GM19099 (cell line): ENCODE results near the gene RGS13.

Source experiments
- POLR2A ChIP-seq: IDR thresholded peaks from 3 replicates; pipeline ENCODE4 v1.6.1; 2011; ENCODE audit warnings: low read depth; ENCODE audit not compliant: insufficient read length; ENCODE audit errors: extremely low read depth

The RGS13 gene

GRCh38 chr1:192609110-192610079 lies 26.6 kb upstream of the RGS13 start:
- peak; percentile 58 for TF ChIP-seq POLR2A

DNA sequence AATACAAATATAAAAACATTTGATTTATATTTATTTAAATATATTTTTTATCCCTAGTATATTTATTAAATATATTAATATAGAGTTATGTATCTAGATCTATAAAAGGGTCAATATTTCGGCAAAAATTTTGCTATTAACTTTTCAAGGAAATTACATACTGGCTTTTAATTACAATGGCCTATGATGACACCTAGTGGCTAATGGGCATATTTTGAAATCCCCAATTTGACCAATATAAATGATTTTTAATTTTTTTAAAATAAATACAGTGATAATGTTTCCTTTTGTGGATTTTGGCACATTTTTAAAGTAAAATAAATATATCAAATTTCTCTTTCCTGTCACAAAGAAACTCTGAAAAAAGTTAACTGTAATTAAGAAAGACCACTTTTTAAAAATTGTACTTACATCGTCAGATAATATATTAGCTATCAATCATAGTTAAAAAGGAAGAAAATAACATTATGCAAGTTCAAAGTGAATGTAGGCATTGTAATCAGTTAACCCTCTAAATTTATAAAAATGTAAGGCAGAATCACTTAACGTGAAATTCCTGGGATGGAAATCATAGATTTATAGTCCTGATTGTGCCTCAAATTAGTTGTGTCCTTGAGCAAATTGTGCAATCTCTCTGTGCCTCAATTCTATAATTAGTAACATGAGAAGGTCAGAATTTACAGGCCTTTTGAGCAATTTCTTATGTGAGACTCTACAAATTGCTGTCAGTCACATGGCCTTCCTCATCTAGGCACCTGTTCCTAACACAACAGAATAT lies 25.6 kb upstream of the RGS13 start:
- TF ChIP-seq POLR2A = no peak

- TF ChIP-seq POLR2A = no peak
Observed at GRCh38 chr1:192615055-192615454, 20.9 kb upstream of the RGS13 start.

GRCh38 chr1:192620071-192620635 lies 15.8 kb upstream of the RGS13 start:
- no peak for TF ChIP-seq POLR2A

- TF ChIP-seq POLR2A = peak; percentile 38
Observed at GRCh38 chr1:192626366-192627179, 9.4 kb upstream of the RGS13 start.

GRCh38 chr1:192627901-192628300 lies 8.0 kb upstream of the RGS13 start:
- TF ChIP-seq POLR2A = no peak

- no peak for TF ChIP-seq POLR2A
Observed at GRCh38 chr1:192628396-192629057, 7.4 kb upstream of the RGS13 start.

DNA sequence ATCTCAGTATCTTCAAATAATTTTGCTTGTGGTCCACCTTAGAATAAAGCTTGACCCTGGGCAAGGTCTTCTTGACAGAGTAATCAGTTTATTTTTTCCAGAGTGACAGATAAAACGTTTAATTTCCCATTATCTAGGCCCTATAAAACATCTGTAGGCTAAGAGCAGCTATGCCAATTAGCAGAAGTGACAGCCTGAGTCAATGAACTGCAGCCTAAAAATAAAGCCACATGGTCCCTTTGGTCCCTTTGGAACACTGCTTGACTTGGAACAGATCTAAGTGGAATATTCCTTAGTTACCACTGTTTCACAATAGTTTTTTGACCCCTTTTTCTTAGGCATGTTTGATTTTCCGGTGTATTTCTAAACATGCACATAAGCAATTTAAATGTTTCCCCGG lies 6.3 kb upstream of the RGS13 start:
- TF ChIP-seq POLR2A = no peak

DNA sequence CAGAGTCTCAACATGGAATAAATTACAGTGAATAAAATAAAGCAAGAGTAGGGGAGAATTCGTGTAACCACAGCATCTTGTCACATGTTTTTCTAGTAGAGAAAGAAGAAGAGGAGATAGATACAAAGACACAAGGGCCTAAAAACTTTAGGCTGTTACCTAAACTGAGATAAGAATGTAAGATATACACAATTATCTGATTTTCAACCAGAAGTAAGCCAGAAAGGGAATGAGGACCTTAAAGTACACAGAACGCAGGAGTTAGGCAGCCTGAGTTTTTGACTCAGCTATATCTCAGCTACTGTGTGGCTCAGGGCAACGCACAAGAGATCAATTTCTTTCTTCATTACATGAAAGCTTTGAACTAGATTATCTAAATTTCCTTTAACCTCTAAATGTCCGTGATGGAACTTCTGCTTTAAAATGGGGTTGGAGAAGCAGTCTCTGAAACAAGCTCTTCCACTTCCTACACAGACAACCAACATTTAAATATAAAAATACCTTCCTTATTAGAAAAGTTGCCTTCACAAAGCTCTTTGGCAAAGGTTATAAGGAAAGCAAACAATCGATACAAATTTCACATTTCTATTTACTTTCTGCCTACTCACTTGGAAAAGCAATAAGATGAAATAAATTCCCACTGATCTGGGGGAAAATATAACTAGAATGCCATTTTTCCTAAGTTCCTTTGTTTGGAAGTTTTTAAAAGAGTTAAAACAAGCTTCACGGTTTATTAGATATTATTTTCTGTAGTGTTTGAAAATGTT lies 5.2 kb upstream of the RGS13 start:
- no peak for TF ChIP-seq POLR2A

GRCh38 chr1:192631749-192632148 lies 4.2 kb upstream of the RGS13 start:
- TF ChIP-seq POLR2A = no peak

DNA sequence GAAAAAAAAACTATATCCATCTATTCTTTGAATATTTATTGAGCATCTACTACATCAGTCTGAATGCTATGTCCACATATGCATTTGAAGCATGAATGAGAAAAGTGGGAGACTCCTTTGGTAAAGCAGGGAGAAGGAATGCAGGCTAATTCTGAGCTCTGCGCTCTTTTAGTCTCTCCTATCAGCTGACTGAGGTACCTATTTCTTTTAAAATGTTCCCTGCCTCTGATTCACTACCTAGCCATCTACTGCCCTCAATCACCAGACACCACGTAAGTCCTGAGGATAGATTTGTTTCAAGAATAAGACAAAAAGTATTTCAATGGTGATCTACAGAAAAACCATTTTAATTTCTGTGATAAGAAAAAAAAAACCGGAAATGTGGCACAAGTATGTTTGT lies 3.8 kb upstream of the RGS13 start:
- TF ChIP-seq POLR2A = no peak

GRCh38 chr1:192632641-192633532 lies 3.1 kb upstream of the RGS13 start:
- no peak for TF ChIP-seq POLR2A
